ENCODE data around the gene PPIL4.

GRCh38 chr6:149461670-149462069, 84.2 kb downstream of the PPIL4 start:
- TF ChIP-seq CTCF (IDR thresholded peaks at IDR 0.05) (no peak), POLR2AphosphoS5 (IDR thresholded peaks at IDR 0.05) (no peak), POLR2A (IDR thresholded peaks at IDR 0.05) (no peak)
